Naive thymus-derived CD8-positive, alpha-beta T cell (primary cell): ENCODE measurements around the gene ADGRA1. TPM values are rescaled to one million over a fixed set of nuclear protein-coding genes. Genes with fewer than 3 reads are reported as not detected.
A peak's percentile ranks its signal among the peaks of the same experiment; 100 is the strongest.
"Not testable (repeated sequence)": the region's sequence is repeated elsewhere in the genome, so short reads cannot be mapped to it uniquely, and the experiment has no call there.

Experiments used
- ATAC-seq, 2 donors: fragments of 150-1000 bp; cut with Tn5 transposase in 1 of 2; sonication (Bioruptor Pico), chemical (Tn5 transposase) in 1 of 2; 1 replicate in 1 of 2; 2 replicates in 1 of 2; pipeline ENCODE4 v1.10.0; 2021; ENCODE audit warnings: mild to moderate bottlenecking in 2 of 2, moderate library complexity in 2 of 2
- POLR2A ChIA-PET: fragments of 350-600 bp; sonication (Branson Sonifier 250); formaldehyde crosslinking; loops from one replicate; lab custom pipeline; 2021; ENCODE audit warnings: antibody characterized with exemption; lab: Charles Lee
- DNase-seq, 10 donors: peaks; one replicate each; pipeline versions ENCODE4 v3.0.0 to v3.0.0-alpha.2; 2020 to 2022
- H3K27ac Mint-ChIP-seq, 10 donors: one replicate each; pipeline ENCODE4 v1.8.0; 2020 to 2022; ENCODE audit warnings: mild to moderate bottlenecking in 10 of 10, mixed read lengths in 10 of 10, moderate library complexity in 4 of 10, inconsistent platforms in 1 of 10
- H3K27me3 Mint-ChIP-seq, 5 donors: one replicate each; pipeline ENCODE4 v1.8.0; 2021 to 2022; ENCODE audit warnings: mixed read lengths in 5 of 5
- H3K36me3 Mint-ChIP-seq, 3 donors: one replicate each; pipeline ENCODE4 v1.8.0; 2020 to 2022; ENCODE audit warnings: mixed read lengths in 3 of 3, mild to moderate bottlenecking in 2 of 3, inconsistent platforms in 1 of 3
- H3K4me1 Mint-ChIP-seq, 4 donors: one replicate each; pipeline ENCODE4 v1.8.0; 2021 to 2022; ENCODE audit warnings: mixed read lengths in 4 of 4
- H3K4me3 Mint-ChIP-seq, 10 donors: one replicate each; pipeline ENCODE4 v1.8.0; 2020 to 2022; ENCODE audit warnings: mild to moderate bottlenecking in 10 of 10, mixed read lengths in 10 of 10, moderate library complexity in 6 of 10, inconsistent platforms in 1 of 10
- H3K9me3 Mint-ChIP-seq, 9 donors: one replicate each; pipeline ENCODE4 v1.8.0; 2020 to 2022; ENCODE audit warnings: mixed read lengths in 9 of 9, mild to moderate bottlenecking in 3 of 9, inconsistent platforms in 1 of 9, moderate library complexity in 1 of 9
- polyA plus RNA-seq, 3 donors: library from polyadenylated mRNA; unstranded; fragments of 300-500 nt; fragmentation: Illumina TruSeq; gene quantifications; one replicate each; pipeline ENCODE4 v1.2.3, GENCODE V29; 2021
- total RNA-seq, 8 experiments: library from RNA in 2 of 8; stranded (reverse) in 2 of 8; gene quantifications; one replicate each; pipeline ENCODE4 v1.2.3 and lab custom pipeline; 2021 to 2026

Gene ADGRA1
- total and polyA plus RNA-seq, 5 experiments from 2014 or later: not detected

- Mint-ChIP-seq H3K27me3 (peaks cover 0 to 12% (median 9%) of the 10 kb centered on the region in 5 donors), H3K9me3 (no peaks in the 10 kb centered on the region), H3K4me3 (no peak overlapping the region), H3K36me3 (no peaks in the 10 kb centered on the region), H3K27ac (no peak overlapping the region), H3K4me1 (no peaks in the 10 kb centered on the region)
- POLR2A ChIA-PET: no interaction called here
- ATAC-seq: no peak
- DNase-seq: no peak
Measured at GRCh38 chr10:133047526-133048123, 40.1 kb upstream of the ADGRA1 start.

GRCh38 chr10:133048266-133048665, 39.5 kb upstream of the ADGRA1 start:
- Mint-ChIP-seq H3K36me3 (no peaks in the 10 kb centered on the region), H3K4me3 (no peak overlapping the region), H3K27ac (no peak overlapping the region), H3K4me1 (no peaks in the 10 kb centered on the region), H3K9me3 (no peaks in the 10 kb centered on the region), H3K27me3 (peaks cover 0 to 12% (median 9%) of the 10 kb centered on the region in 5 donors)
- no peak for DNase-seq
- POLR2A ChIA-PET: no interaction called here
- no peak for ATAC-seq

GRCh38 chr10:133048926-133049325, 38.8 kb upstream of the ADGRA1 start:
- H3K27me3 Mint-ChIP-seq: peaks cover 0 to 12% (median 9%) of the 10 kb centered on the region in 5 donors

DNA sequence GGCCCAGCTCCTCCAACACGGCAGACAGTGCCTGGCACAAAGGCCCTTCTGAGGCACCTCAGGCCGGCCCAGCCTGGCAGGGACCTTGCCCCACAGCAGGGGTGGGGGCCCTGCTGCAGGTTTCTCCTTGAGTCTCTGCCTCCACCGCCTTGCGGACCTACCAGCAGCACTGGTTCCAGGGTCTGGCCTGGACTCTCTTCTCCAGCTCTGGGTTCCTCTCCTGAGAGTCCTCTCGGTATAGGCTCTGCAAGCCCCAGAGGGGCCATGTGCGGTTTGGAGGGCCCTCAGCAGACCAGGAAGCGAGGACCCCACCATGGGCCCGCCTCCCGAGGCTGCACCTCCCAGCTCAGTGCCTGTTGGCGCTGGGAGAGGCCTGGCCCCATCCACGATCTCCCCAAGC, 38.1 kb upstream of the ADGRA1 start:
- no peak overlapping the region for H3K27ac Mint-ChIP-seq
- no peak overlapping the region for H3K4me3 Mint-ChIP-seq
- no peaks in the 10 kb centered on the region for H3K4me1 Mint-ChIP-seq
- H3K9me3 Mint-ChIP-seq: no peaks in the 10 kb centered on the region
- POLR2A ChIA-PET: no interaction called here
- ATAC-seq (no peak), DNase-seq (no peak)
- H3K27me3 Mint-ChIP-seq: peaks cover 0 to 11% (median 9%) of the 10 kb centered on the region in 5 donors
- H3K36me3 Mint-ChIP-seq: no peaks in the 10 kb centered on the region

More at GRCh38 chr10:133048926-133049325, 38.8 kb upstream of the ADGRA1 start:
- no peak for ATAC-seq
- Mint-ChIP-seq H3K4me1 (no peaks in the 10 kb centered on the region), H3K4me3 (no peak overlapping the region), H3K9me3 (no peaks in the 10 kb centered on the region), H3K36me3 (no peaks in the 10 kb centered on the region), H3K27ac (no peak overlapping the region)
- DNase-seq: no peak
- POLR2A ChIA-PET: no interaction called here

DNA sequence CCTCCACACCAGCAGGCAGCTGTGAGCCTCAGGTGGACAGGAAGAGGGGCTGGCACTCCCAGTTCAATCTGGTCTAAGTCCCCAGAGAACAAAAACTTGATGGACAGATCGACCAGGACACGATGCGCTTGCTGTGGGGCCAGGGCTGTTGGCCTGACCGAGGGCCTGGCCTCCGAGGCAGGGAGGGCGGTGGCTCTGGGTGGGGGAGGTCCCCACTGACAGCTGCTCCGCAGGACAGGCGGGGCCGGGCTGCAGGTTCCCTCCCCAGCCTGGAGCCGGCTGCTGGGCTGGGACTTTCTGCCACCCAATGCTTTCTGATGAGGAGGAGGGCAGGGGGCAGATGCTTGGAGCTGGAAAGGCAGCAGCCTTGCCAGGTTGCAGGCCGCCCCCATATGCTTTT, 37.4 kb upstream of the ADGRA1 start:
- H3K4me1 Mint-ChIP-seq: no peaks in the 10 kb centered on the region
- H3K4me3 Mint-ChIP-seq: no peak overlapping the region
- H3K36me3 Mint-ChIP-seq: no peaks in the 10 kb centered on the region
- ATAC-seq (no peak), DNase-seq (no peak)
- no peak overlapping the region for H3K27ac Mint-ChIP-seq
- H3K27me3 Mint-ChIP-seq: peaks cover 0 to 12% (median 9%) of the 10 kb centered on the region in 5 donors
- POLR2A ChIA-PET: no interaction called here
- H3K9me3 Mint-ChIP-seq: no peaks in the 10 kb centered on the region

DNA sequence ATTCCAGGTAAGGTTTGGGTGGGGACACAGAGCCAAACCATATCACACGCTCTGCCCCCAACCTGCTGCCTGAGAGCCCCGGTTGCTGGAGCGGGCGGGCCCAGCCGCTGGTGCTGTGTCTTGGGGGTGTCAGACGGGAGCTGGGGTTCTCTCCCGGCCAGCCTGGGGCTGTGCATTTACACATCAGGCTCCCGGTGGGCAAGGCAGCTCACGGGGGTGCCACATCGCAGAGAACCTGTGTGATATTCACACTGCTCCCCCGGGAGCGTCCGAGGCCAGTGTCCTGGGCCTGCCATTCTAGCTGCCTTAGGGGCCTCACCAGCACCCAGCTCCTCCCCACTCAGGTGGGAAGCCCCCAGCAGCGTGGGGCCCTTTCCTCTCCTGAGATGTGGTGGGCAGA, 35.6 kb upstream of the ADGRA1 start:
- DNase-seq (no peak), ATAC-seq (no peak)
- peaks cover 0 to 8% (median 3%) of the 10 kb centered on the region in 4 donors for H3K4me1 Mint-ChIP-seq
- H3K27ac Mint-ChIP-seq: peak overlapping the region in 1 of 10 donors; percentile 18
- no peaks in the 10 kb centered on the region for H3K9me3 Mint-ChIP-seq
- H3K27me3 Mint-ChIP-seq: peaks cover 0 to 26% (median 13%) of the 10 kb centered on the region in 5 donors
- no peaks in the 10 kb centered on the region for H3K36me3 Mint-ChIP-seq
- POLR2A ChIA-PET: no interaction called here
- no peak overlapping the region for H3K4me3 Mint-ChIP-seq

GRCh38 chr10:133053527-133054133, 34.1 kb upstream of the ADGRA1 start:
- DNase-seq, H3K36me3 Mint-ChIP-seq, H3K4me3 Mint-ChIP-seq, ATAC-seq, H3K27ac Mint-ChIP-seq, H3K9me3 Mint-ChIP-seq, POLR2A ChIA-PET: not testable (repeated sequence)
- peaks cover 0 to 30% (median 5%) of the 10 kb centered on the region in 5 donors for H3K27me3 Mint-ChIP-seq
- H3K4me1 Mint-ChIP-seq: peaks cover 7 to 17% (median 7%) of the 10 kb centered on the region in 4 donors

DNA sequence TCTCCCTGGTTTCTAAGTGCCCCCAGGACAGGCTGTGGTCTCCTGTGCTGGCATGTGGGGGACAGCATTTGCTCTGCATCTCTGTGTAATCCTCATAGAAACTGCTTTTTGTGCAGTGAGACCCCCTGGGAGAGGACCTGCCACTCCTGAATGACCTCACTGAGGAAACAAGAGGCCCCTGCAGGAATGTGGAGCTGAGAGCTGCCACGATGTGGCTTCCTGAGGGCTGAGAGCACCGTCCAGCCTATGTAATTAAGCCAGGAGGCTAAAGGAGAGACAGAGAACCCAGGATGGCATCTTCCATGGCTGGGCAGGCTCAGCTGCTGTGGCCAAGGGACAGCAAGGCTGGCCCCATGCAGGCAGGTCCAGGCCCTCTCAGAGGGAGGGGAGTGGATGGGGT, 32.3 kb upstream of the ADGRA1 start:
- no peak for ATAC-seq
- H3K4me3 Mint-ChIP-seq: no peak overlapping the region
- peaks cover 12 to 28% (median 14%) of the 10 kb centered on the region in 4 donors for H3K4me1 Mint-ChIP-seq
- no peak overlapping the region for H3K27ac Mint-ChIP-seq
- H3K27me3 Mint-ChIP-seq: peaks cover 0 to 37% (median 8%) of the 10 kb centered on the region in 5 donors
- no peak for DNase-seq
- POLR2A ChIA-PET: no interaction called here
- H3K9me3 Mint-ChIP-seq: no peaks in the 10 kb centered on the region
- H3K36me3 Mint-ChIP-seq: no peaks in the 10 kb centered on the region

- peak overlapping the region in 1 of 10 donors; percentile 24 for H3K4me3 Mint-ChIP-seq
- H3K27me3 Mint-ChIP-seq: peaks cover 0 to 37% (median 8%) of the 10 kb centered on the region in 5 donors
- H3K4me1 Mint-ChIP-seq: peaks cover 12 to 28% (median 14%) of the 10 kb centered on the region in 4 donors
- no peaks in the 10 kb centered on the region for H3K9me3 Mint-ChIP-seq
- ATAC-seq (no peak), DNase-seq (no peak)
- no peaks in the 10 kb centered on the region for H3K36me3 Mint-ChIP-seq
- peak overlapping the region in 1 of 10 donors; percentile 13 for H3K27ac Mint-ChIP-seq
- POLR2A ChIA-PET: no interaction called here
Measured at GRCh38 chr10:133056001-133056400, 31.7 kb upstream of the ADGRA1 start.

DNA sequence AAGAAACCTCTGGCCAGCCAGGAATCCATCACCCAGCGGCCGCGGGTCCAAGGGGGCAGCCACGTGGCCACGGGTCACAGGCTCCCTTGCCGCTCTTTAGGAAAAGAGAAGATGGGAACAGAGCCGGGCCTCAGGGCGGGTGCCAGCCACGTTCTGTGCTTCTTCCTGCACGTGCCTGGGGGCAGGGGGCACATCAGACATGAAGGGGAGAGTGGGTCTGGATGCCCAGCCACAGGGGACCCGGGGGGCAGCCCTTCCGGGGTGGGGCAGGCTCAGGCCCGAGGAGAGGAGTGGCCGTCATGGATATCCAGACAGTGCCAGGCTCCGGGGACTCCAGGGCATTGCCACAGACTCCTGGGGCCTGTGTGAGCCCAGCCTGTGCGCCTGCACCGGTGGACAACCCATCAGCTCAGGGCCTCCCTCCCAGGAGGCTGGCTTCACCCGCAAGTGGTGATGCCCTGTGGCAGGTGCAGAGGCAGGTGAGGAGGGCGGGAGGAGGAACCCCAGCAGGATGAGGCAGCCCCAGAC, 31.0 kb upstream of the ADGRA1 start:
- no peaks in the 10 kb centered on the region for H3K9me3 Mint-ChIP-seq
- peaks cover 0 to 37% (median 9%) of the 10 kb centered on the region in 5 donors for H3K27me3 Mint-ChIP-seq
- ATAC-seq: no peak
- POLR2A ChIA-PET: no interaction called here
- H3K4me3 Mint-ChIP-seq: peak overlapping the region in 1 of 10 donors; percentile 15
- H3K27ac Mint-ChIP-seq: no peak overlapping the region
- DNase-seq: no peak
- H3K4me1 Mint-ChIP-seq: peaks cover 12 to 28% (median 14%) of the 10 kb centered on the region in 4 donors
- no peaks in the 10 kb centered on the region for H3K36me3 Mint-ChIP-seq

DNA sequence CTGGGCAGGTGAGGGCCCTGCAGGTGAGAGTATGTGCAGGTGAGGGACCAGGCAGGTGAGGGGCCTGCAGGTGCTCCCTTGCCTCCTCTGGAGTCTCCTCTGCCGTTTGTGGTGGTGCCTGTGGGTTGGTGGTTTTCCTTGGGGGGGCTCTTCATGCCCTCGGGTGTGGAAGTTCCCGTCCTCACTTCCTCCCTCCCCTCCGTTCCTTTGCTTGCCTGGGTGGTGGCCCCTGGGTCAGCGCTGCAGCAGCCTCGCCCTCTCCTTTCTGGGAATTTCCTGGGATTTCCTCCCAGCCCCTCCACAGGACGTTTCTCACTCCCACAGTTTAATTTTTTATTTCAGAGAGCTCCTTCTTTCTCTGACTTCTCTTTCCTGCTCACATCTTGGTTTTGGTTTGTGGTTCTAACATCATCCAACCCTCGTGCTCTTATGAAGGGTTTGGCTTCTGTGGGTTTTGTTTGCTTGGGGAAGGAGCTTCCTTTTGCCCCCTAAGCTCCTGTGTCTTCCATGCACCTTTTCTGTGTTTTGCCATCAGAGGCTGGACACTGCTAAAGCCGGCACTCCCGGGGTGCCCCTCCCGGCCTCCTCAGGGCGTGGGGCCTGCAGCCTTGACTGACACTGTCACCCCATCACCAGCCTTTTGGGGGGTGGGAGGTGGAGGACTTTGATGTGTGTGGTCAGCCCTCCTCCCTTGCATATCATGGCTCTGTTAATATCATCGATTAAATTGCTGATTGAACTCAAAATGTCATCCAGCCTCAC, 29.2 kb upstream of the ADGRA1 start:
- H3K9me3 Mint-ChIP-seq: no peaks in the 10 kb centered on the region
- POLR2A ChIA-PET: no interaction called here
- H3K27me3 Mint-ChIP-seq: peaks cover 0 to 37% (median 11%) of the 10 kb centered on the region in 5 donors
- H3K27ac Mint-ChIP-seq: peak overlapping the region in 2 of 10 donors; percentile 70 to 84
- H3K4me1 Mint-ChIP-seq: peaks cover 12 to 28% (median 14%) of the 10 kb centered on the region in 4 donors
- H3K4me3 Mint-ChIP-seq: peak overlapping the region in 7 of 10 donors; percentile 26 to 59 (median 49)
- H3K36me3 Mint-ChIP-seq: no peaks in the 10 kb centered on the region
- DNase-seq (peak in 1 of 10 donors; percentile 30), ATAC-seq (peak in 1 of 2 donors; percentile 59)

- H3K36me3 Mint-ChIP-seq: no peaks in the 10 kb centered on the region
- no peaks in the 10 kb centered on the region for H3K9me3 Mint-ChIP-seq
- ATAC-seq: no peak
- peaks cover 12 to 28% (median 14%) of the 10 kb centered on the region in 4 donors for H3K4me1 Mint-ChIP-seq
- H3K27ac Mint-ChIP-seq: peak overlapping the region in 1 of 10 donors; percentile 70
- POLR2A ChIA-PET: no interaction called here
- no peak for DNase-seq
- H3K4me3 Mint-ChIP-seq: peak overlapping the region in 6 of 10 donors; percentile 22 to 56 (median 42)
- H3K27me3 Mint-ChIP-seq: peaks cover 0 to 37% (median 11%) of the 10 kb centered on the region in 5 donors
Measured at GRCh38 chr10:133059093-133059470, 28.6 kb upstream of the ADGRA1 start.
